GM18858 (cell line): ENCODE measurements around the gene RBM15B.

ENCODE experiments used
- ATAC-seq: cut with Tn5 transposase; IDR thresholded peaks from one replicate; pipeline ENCODE4 v1.9.1; 2021; ENCODE audit not compliant: unreplicated experiment

RBM15B gene

GRCh38 chr3:51391566-51392354, 675 bp downstream of the RBM15B start:
- peak; percentile 1 for ATAC-seq

GRCh38 chr3:51392355-51393133, 1.5 kb downstream of the RBM15B start:
- ATAC-seq: no peak

GRCh38 chr3:51393134-51393495, 2.0 kb downstream of the RBM15B start:
- ATAC-seq: no peak

GRCh38 chr3:51393564-51393963, 2.5 kb downstream of the RBM15B start:
- no peak for ATAC-seq

GRCh38 chr3:51394541-51394940, 3.5 kb downstream of the RBM15B start:
- ATAC-seq: no peak

GRCh38 chr3:51395493-51396213, 4.6 kb downstream of the RBM15B start:
- no peak for ATAC-seq

- ATAC-seq: no peak
These were observed 5.3 kb downstream of the RBM15B start for GRCh38 chr3:51396401-51396800.

GRCh38 chr3:51397392-51397791, 6.3 kb downstream of the RBM15B start:
- ATAC-seq: no peak

- ATAC-seq: no peak
These were observed 7.7 kb downstream of the RBM15B start for GRCh38 chr3:51398595-51399310.

GRCh38 chr3:51400166-51400565, 9.1 kb downstream of the RBM15B start:
- ATAC-seq: no peak

- ATAC-seq: no peak
These were observed 10.7 kb downstream of the RBM15B start for GRCh38 chr3:51401735-51402134.

- no peak for ATAC-seq
These were observed 12.6 kb downstream of the RBM15B start for GRCh38 chr3:51403675-51404074.

GRCh38 chr3:51408021-51408420, 16.9 kb downstream of the RBM15B start:
- no peak for ATAC-seq

GRCh38 chr3:51408813-51409212, 17.7 kb downstream of the RBM15B start:
- no peak for ATAC-seq

GRCh38 chr3:51422211-51422610, 31.1 kb downstream of the RBM15B start:
- ATAC-seq: no peak

- ATAC-seq: no peak
These were observed 35.8 kb downstream of the RBM15B start for GRCh38 chr3:51426921-51427320.

- ATAC-seq: no peak
These were observed 38.1 kb downstream of the RBM15B start for GRCh38 chr3:51429138-51429537.

- no peak for ATAC-seq
These were observed 43.0 kb downstream of the RBM15B start for GRCh38 chr3:51434110-51434509.

- no peak for ATAC-seq
These were observed 43.8 kb downstream of the RBM15B start for GRCh38 chr3:51434746-51435327.

- no peak for ATAC-seq
These were observed 46.0 kb downstream of the RBM15B start for GRCh38 chr3:51436998-51437639.
